Activated CD4-positive, alpha-beta T cell treated with anti-CD3 and anti-CD28 coated beads, Interleukin-2, amount 50 U/mL, for 16 hours (primary cell): ENCODE data around the gene EWSR1.
"Not testable (repeated sequence)": the region's sequence is repeated elsewhere in the genome, so short reads cannot be mapped to it uniquely, and the experiment has no call there.

Source experiments
- DNase-seq: peaks from one replicate; pipeline ENCODE4 v3.0.0-alpha.2; 2020

The EWSR1 gene, protein sequence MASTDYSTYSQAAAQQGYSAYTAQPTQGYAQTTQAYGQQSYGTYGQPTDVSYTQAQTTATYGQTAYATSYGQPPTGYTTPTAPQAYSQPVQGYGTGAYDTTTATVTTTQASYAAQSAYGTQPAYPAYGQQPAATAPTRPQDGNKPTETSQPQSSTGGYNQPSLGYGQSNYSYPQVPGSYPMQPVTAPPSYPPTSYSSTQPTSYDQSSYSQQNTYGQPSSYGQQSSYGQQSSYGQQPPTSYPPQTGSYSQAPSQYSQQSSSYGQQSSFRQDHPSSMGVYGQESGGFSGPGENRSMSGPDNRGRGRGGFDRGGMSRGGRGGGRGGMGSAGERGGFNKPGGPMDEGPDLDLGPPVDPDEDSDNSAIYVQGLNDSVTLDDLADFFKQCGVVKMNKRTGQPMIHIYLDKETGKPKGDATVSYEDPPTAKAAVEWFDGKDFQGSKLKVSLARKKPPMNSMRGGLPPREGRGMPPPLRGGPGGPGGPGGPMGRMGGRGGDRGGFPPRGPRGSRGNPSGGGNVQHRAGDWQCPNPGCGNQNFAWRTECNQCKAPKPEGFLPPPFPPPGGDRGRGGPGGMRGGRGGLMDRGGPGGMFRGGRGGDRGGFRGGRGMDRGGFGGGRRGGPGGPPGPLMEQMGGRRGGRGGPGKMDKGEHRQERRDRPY

DNA sequence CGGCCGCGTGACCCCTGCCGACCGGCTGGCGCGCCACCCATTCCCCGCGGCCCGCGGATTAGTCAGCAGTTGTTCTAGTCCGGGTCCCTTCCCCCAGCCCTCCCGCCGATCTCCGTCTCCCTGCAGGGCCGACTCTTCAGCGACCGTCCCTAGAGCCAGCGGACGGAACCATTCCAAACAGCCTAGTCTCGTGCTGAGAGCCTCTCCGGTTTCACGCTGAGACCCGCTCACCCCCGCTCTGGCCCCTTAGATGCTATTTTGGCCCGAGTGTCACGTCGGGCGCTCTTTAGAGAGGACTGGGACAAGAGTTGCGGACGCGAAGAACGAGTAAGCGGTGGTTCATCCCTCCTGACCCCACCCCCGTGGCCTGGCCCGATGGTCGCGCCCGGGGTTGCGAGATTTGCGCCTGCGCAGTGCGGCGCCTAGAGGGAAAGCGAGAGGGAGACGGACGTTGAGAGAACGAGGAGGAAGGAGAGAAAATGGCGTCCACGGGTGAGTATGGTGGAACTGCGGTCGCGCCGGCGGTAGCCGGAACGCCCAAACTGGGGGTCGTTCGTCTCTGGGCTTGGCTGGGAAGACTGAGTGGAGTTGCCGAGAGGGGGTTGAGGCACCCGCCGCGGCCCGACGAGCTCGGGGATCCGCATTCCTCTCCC lies at the start of gene EWSR1, which contains the start of gene RHBDD3:
EWSR1 (plus strand) TSS at position 411 of the 653 bp plus-strand sequence; CDS start at position 480, 69 bp downstream.
RHBDD3 (minus strand) TSS at position 124 of the 653 bp plus-strand sequence. CDS start 2,355 bp downstream, outside the sequence.
- DNase-seq: peak; percentile 96

DNA sequence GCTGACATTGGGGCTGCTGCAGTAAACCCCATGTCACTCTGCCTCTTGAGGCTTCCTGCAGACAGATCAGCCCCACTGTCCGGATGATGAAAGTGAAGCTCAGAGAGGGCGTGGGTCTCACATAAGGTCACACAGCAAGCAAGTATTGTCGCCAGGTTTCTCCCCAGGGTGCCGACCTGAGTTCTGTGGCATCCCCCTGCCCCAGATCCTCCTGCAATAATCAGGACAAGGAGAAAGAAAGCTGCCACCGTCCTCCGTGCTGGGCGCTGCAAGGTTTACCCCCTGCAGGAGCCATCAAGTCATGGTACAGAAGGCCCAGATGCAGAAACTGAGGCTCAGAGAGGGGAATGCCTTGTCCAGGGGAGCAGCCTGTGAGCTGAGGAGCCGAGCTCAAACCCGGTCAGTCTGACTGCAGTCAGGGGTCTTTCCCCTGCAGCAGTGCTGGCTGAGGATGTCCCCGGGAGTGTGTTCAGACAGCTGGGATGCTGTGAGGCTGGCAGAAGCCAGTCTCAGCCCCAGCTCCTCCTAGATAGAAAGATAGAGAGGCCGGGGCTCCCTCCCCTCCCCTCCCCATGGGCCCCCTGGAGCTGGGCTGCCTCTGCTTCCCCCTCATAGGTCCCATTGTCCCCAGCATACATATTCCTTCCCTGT lies 49.2 kb upstream of the EWSR1 start:
- DNase-seq: no peak

DNA sequence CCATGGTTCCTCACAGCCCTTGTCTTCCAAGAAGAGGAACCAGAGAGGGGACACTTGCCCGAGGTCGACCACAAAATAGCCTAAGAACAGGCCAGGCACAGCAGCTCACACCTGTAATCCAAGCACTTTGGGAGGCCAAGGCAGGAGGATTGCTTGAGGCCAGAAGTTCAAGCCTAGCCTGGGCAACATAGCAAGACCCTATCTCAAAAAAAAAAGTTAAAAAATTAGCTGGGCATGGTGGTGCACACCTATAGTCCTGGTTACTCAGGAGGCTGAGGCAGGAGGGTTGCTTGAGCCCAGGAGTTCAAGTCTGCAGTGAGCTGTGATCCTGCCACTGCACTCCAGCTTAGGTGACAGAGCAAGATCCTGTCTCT lies 48.7 kb upstream of the EWSR1 start:
- DNase-seq: not testable (repeated sequence)

DNA sequence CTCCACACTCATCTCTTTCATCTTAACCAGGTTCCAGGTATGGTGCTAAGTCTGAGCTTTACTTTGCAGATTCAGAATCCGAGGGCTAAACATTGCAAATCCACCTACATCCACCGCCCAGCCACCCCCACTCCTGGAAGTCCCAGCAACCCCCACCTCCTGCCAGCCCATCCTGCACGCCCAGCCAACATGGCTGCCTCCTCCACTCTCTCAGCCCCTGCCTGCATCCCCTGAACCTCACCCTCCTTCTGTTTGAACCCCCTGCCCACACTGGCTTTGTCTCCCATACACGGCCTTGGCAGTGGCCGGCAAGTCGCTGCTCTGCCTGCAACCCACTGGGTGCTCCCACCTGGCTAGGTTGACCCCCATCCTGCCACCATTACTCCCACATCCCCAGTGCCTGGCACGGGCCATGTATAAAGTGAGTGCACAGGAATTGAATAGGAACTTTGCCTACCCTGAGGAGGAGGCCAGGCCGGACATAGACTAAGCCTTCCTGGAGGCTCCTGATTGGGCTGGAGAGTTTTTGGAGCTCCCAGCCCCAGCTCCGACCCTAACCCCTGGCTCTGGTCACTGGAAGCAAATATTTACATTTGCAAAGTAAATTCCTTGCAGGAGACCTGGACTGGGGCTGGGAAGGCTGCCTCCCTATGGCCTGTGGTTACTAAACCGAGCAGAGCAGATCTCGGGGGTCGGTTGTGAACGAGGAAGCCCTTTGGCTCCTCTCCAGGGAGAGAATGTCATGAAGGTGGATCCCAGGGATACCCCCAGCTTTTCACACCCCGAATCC lies 48.0 kb upstream of the EWSR1 start:
- no peak for DNase-seq

DNA sequence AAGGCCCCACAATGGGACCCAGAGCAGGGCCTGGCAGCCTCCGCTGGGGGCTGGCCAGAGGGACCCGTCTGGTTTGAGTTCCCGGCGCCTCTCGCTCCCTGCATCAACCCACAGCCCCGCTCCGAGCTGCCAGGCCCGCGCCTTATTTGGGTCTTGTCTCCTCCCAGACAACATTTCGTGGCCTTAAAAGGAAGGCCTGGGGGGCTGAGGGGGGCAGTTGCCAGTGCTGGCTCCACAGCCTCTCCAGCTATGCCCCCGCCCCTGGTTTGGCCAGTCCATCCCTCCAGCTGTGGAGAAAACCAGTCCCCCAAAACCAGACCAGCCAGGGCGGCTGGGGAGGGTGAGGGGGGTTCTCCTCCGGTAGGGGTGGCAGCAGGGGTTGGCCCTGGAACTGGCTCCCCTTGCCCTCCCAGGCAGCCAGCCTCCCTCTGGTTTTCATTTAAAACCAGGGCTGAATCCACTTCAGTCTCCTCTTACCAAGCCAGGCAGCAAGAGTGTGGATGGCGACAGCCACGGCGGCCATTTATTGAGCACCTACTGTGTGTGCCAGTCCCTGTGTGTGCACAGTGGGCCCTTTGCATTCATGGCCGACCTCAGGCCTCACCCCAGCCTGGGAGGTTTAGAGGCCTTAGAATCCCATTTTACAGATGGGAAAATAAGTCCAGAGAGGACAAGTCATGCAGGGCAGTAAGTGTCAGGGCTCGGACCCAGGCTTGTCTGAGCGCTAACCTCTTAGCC lies 43.8 kb upstream of the EWSR1 start:
- no peak for DNase-seq

DNA sequence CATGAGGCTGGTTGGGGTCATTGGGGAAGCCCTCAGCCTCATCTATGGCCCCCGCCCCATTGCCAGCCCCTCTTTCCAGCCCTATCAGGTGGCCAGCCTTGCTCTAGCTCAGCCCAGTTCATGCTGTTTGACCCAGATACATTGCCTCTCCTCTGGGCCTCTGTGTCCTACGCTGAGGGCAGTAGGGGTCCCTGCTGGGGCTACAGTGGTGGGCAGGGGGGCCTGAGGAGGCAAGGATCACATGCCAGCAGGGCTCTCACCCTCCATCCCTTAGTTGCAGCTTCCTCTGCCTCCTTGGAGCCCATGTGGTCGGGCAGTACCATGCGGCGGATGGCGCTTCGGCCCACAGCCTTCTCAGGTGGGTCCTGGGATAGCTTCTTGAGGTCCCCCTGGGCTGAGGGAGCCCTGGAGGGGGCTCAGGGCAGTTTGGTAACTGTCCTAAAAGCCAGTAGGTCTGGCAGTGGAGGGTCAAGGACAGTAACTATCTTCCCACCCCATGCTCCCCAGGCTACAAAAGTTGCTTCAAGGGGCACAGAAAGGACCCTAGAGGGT lies 43.1 kb upstream of the EWSR1 start:
- DNase-seq: no peak

DNA sequence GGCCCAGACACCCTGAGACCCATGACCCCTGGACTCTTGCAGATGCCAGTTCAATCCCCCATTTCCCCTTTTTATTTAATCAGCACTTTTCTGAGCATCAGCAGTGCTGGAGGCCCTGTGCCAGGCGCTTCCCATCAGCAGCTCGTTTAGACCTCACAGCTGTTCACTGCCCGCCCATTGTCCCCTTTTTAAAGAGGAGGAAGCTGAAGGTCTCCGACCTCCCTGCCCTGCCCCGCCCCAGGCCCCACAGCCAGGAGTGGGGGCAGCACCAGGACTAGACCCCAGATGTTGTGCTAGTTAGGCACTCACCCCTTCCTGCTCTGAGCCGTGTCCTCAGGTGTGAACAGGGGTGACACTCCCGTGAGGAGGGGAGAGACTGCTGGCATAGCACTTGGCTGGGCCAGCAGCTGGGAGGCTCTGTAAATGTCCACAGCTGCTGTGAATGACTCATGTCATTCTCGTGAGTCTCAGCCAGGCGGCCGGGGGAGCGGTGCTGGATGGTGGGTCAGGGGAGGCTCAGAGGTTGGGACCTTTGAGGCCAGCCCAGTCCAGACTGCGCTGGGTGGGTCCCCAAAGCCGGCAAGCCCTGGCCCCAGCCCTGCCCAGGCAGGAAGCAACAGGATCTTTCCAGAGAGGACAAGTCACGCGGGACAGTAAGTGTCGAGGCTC lies 42.5 kb upstream of the EWSR1 start:
- DNase-seq: no peak

DNA sequence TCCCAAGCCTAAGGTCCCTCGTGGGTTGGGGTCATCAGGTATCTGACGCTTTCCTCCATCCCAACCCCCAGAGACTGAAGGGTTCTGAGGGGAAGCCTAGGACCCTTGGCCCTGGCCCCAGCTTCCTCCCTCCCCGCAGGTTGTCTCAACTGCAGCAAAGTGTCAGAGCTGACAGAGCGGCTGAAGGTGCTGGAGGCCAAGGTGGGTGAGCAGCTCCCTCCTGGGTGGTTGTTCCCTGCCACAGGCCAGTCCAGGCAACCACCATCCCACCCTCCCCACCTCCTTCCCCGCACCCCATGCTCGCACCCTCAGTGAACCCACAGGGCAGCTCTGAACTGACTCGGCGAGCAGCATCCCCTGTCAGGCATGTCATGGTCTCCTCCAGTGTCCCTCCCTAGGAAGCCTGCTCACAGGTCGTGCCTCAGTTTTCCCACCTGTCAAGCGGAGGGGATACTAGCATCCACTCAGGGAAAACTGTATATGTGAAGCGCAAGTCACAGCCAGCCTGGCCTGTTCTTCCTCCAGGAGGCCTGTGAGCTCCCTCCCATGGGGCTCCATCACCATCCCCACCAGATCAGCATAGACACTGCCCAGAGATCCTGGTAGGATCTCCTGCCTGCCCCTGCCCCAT lies 41.6 kb upstream of the EWSR1 start:
- no peak for DNase-seq

DNA sequence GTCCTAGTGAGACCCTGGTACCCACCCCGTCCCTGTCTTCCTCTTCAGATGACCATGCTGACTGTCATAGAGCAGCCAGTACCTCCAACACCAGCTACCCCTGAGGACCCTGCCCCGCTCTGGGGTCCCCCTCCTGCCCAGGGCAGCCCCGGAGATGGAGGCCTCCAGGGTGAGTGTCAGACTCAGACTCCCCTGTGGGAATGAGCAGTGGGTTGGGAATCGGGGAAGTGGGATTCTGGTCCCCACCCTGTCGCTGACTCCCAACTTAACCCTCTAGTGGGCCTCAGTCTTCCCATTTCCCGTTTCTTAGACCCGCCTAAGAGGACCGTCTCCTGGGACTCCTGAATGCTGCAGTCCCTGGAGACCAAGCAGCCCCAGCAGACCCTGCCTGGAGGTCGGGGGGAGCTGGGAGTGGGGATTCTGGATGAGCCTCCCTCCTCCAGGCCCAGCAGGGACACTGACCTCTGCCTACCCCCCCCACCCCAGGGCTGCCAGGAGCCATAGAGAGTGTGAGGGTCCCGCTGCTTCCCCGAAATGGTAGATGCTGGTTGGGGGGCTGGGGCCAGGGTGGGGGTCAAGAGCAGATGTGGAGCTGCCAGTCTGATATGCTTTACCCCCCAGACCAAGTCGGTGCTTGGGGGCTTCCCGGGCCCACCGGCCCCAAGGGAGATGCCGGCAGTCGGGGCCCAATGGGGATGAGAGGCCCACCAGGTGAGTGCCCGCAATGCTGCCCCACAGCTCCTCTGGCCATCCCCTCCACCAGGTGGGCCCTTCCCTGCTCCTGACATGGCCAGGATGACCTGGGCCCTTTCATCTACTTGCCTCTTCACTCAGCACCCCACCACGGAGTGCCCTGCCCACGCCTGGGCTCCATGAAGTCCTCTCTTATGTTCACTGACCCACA lies 36.8 kb upstream of the EWSR1 start:
- DNase-seq: no peak

DNA sequence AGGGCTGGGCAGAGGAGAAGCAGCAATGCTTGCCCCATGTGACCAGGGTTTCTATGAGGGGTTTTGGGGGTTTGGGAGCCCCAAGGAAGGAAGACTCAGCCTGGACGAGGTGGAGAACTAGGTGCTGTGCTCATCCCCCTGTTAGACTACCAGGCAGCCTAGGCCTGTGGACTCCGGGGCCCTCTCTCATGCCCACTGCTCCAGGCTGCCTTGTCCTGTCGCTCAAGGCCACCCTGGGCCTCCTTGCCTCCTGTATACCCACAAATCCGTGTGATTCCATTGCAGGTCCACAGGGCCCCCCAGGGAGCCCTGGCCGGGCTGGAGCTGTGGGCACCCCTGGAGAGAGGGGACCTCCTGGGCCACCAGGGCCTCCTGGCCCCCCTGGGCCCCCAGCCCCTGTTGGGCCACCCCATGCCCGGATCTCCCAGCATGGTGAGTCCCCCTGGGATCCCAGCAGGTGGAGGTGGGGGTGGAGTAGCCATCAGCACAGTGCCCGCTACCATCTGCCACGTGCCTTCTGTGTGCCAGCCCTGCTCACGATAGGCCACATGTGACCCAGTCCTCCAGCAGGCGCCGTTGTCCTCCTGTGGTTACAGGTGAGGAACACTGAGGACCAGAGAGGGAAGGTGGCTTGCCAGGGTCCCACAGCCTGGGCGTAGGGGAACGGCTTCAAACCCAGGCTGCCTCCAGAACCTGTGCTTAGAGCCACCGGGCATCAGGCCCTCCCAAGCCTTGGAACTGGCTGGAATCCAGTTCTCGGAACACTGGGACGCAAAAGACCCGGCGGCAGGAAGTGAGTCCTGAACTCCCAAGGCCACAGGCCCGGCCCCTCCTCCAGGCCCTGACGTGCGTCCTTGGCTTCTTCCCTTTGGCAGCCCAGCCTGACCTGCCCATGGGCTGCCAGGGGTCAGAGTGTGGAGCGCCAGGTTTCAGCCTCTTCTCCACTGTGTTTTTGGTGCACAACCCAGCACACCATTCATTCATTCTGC lies 35.8 kb upstream of the EWSR1 start:
- no peak for DNase-seq

DNA sequence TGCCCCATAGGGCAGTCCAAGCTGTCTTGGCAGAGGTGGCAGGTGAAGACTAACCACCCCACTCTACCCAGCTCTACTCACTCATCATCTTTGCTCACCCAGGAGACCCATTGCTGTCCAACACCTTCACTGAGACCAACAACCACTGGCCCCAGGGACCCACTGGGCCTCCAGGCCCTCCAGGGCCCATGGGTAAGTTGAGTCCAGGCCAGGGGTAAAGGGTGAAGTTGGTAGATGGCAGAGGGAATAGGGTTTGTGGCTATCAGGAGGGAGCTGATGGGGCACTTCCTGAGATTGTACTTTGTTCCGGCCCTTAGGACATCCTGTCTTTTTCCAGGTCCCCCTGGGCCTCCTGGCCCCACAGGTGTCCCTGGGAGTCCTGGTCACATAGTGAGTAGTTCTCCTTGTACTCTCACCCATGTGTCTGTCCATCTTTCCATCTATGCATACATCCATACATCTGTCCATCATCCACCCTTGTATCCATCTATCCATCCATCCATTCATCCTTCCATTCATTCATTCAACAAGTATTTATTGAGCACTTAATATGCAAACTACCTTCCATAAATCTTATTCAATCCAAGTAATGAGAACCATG lies 34.7 kb upstream of the EWSR1 start:
- no peak for DNase-seq

DNA sequence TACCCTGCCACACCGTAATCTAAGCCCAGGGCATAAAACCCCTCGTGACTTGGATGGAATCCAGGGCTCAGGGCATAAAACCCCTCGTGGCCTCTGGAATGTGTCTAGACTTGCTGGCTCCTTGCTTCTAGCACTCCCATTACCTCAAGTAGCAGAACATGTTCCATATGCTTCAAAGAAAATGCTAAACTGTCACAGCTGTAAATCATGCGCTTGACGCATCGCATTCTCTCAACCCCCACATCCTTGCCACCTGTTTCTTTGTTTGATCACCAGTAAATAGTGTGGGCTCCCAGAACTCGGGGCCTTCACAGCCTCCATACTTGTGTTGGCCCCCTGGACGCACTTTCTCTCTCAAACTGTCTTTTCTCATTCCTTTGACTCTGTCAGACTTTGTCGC lies 27.6 kb upstream of the EWSR1 start:
- DNase-seq: not testable (repeated sequence)

DNA sequence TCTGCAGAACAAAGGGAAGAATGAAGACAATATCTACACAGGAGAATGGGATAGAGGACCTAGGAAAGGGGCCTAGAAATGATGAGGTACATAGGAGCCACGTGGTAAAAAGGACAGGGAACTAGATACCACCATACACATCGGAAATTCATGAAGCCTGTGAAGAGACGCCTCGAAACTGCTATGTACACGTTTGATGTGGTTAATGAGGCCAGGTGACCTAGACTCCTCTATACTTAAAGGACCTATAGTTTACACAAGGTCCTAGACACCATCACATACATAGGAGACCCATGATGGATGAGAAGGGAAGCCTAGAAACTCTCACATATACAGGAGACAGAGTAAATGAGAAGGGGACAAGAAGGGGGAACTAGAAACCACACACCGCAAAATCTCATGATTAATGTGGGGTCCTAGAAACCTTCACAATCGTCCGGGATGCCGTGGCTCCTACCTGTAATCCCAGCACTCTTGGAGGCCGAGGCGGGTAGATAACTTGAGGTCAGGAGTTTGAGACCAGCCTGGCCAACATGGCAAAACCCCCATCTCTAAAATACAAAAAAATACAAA lies 24.1 kb upstream of the EWSR1 start:
- no peak for DNase-seq

DNA sequence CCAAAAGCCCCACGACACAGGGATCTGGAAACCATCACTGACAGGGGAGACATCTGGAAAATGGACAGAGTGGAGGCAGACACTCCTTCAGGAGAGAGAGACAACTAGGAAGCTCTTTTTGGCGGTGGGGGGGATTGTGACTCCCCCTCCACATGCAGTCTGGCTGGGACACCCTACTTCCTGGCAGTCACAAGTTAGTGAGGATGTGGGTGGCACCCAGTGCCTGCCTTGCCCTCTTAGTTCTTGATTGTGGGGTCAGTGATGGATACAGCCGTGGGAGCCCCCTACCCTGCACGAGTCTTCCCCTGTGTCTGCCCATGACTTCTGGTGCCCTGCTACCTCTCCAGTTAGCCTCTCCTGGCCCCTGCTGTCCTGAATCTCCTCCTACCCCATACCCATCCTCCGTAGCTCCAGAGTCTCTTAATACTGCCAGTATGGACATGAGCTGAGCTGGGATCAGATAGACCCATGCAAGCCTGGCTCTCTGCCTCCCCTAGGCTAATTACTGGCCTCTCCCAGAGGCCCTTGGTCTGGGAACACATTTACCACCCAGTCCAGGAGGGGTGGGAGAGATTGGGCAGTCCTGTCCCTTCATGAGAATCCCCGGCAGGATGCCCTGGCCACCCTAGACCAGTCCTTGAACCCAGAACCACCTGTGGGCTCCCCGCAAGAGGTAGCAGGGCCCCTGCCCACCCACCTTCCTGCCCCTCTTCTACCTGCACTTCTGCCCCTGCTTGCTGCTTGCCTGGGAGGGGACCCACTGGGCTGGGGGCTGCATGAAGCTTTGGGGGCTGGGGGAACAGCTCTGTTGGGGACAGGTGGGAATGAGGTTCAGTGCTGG lies 23.1 kb upstream of the EWSR1 start:
- no peak for DNase-seq

DNA sequence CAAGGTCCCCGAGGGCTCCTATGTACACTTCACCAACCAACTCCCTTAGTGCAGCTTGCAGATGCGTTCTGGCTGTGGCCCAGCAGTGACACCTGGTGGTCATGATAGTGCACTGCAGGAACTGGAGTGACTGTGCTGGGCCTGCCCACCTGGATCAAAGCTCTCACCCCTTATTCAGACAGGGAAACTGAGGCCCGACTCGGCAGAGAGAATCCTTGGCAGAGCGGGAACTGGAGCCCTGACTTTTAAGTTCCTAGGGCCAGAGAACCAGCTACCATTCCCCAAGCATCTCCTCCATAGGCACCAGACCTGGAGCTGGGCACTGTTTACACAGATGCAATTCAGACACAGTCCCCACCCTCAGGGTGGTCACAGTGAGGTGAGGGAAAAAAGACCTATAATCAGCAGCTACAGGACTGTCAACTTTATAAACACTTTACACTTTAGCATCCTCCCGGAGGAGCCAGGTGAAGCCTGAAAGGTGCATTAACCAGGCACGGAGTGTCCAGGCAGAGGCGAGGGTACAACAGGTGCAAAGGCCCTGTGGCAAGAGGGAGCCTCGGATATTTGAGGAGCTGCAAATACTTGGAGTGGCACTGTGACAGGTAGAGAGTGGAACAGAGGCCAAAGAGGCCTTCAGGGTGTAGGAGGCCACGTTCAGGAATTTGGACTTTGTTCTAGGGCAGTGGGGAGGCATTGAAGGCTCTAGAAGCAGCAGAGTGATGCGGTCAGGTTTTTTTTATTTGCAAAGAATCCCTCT lies 22.3 kb upstream of the EWSR1 start:
- DNase-seq: peak; percentile 73
